GM21526 (cell line): Measurements from ENCODE around the gene OR51M1.

ENCODE experiments used
- ATAC-seq: cut with Tn5 transposase; IDR thresholded peaks from one replicate; pipeline ENCODE4 v1.9.1; 2021; ENCODE audit warnings: moderate library complexity; ENCODE audit not compliant: unreplicated experiment, low FRiP score

OR51M1 gene

GRCh38 chr11:5380740-5381342 is 2.8 kb upstream of the OR51M1 start:
- ATAC-seq: peak; percentile 91

GRCh38 chr11:5384335-5384734 is 723 bp downstream of the OR51M1 start:
- no peak for ATAC-seq

DNA sequence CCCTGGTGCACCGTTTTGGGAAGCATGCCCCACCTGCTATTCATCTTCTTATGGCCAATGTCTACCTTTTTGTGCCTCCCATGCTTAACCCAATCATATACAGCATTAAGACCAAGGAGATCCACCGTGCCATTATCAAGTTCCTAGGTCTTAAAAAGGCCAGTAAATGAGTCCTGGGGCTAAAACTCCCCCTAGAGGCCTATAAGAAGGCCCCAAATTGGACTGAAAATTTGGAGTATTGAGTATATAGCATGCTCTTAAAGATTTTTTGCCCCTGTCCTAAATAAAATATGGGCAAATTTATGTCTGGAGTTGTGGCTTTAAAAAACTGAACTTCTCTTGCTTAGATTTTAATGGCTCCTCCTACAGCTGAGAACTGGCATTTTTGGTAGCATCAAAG is 6.6 kb downstream of the OR51M1 start:
- no peak for ATAC-seq

DNA sequence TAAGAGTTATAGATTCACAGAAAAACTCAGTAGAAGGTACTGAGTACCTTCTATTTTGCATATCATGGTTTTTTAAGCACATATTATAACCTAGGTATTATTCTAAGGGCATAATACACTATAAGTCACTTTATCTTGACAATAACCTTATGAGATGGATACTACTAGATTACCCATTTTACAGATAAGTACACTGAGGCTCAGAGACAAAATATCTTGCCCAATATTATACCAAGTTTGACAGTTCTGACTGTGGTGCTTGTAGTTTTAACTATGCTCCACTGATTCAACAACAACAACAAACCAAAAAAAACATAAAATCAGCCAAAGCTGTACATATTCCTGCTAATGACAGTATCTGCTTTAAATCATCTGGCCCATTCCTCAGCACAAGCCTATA is 10.5 kb downstream of the OR51M1 start:
- no peak for ATAC-seq

GRCh38 chr11:5398936-5399335 is 15.3 kb downstream of the OR51M1 start:
- no peak for ATAC-seq

- ATAC-seq: no peak
These were observed 21.6 kb downstream of the OR51M1 start for GRCh38 chr11:5405173-5405572.

- no peak for ATAC-seq
These were observed 37.4 kb downstream of the OR51M1 start for GRCh38 chr11:5420993-5421392.

GRCh38 chr11:5421811-5422210 is 38.2 kb downstream of the OR51M1 start, which contains the start of gene OR51Q1:
Gene OR51Q1, plus strand, starts transcription at chr11:5422111. Its CDS starts 90 bp downstream, at chr11:5422201.
- ATAC-seq: no peak

DNA sequence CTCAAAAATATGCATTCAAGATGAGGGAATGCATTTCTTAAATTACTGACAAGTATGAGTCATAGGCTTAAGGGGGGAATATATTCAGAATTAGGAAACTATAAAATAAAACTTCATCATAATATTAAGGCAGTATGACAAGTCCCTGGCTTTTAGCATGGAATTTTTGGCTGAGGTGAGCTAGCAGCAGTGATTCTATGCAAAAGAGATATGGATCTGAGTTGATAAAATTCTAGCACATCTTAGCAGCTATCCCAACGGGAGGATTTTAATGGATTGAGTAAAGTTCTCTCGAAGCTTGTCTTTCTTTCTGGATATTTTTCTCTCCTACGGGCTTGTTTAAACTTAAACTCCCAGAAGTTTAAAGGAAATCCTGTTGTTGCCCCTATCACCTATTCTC is 39.5 kb downstream of the OR51M1 start:
- ATAC-seq: no peak

- ATAC-seq: no peak
These were observed 57.8 kb downstream of the OR51M1 start, which contains the start of gene OR51I1 for GRCh38 chr11:5441414-5441813. Gene OR51I1, minus strand, starts transcription at chr11:5441514. Its CDS starts 0 bp downstream, at chr11:5441514.
